ENCODE measurements around the gene ABCC2. TPM values are rescaled to one million over a fixed set of nuclear protein-coding genes. Genes with fewer than 3 reads are reported as not detected.

ABCC2 gene
- total and polyA plus RNA-seq, 2 experiments from 2014 or later: 0.45 to 2.4 TPM

DNA sequence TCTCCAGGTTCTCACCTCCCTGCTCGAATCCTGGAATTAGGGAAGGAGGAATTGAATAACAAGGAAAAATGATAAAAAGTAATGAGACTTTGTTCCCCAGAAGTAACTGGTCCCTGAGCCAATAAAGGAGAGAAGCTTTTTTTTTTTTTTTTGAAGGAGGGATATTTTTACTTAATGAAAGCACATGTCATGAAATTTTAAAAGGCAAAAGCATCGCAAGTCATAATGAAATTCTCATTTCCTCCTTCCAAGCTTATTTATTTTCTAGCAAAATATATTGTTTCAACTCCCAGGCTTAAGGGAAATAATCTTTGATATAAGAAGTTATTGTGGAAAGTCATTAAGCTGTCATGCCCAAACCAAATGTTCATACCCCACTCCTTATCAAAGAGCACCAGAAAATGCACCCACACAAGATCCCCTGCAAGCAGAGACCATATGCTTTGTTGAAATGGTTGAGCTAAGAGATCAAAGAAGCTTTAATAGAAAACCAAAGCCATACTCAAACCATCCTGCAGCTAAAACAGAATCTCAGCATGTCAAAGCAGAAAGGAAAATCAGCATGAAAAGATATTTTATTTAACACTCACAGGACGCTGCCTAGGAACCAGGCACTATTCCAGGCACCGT is 16.7 kb upstream of the ABCC2 start:
- Histone ChIP-seq H3F3A (replicated peaks; ENCODE audit: low read depth) (no peaks in the 10 kb centered on the region), H3K36me3 (ENCODE audit: insufficient read depth) (no peaks in the 10 kb centered on the region), H3K27me3 (ENCODE audit: insufficient read depth) (no peaks in the 10 kb centered on the region), H2AFZ (no peak overlapping the region), H3K4me2 (no peak overlapping the region), H3K4me3 (no peak overlapping the region), H3K4me1 (ENCODE audit: insufficient read depth) (no peaks in the 10 kb centered on the region), H3K27ac (ENCODE audit: low read depth) (no peak overlapping the region), H3K9me2 (ENCODE audit: insufficient read depth) (peaks cover 4% of the 10 kb centered on the region; the same call in 1 of the 2 replicates), H4K20me1 (replicated peaks; ENCODE audit: insufficient read depth) (no peaks in the 10 kb centered on the region; the same call in 1 of the 2 replicates), H3K79me2 (replicated peaks; ENCODE audit: insufficient read depth) (no peaks in the 10 kb centered on the region)
- DNase-seq (ENCODE audit: low spot score) (no peak), ATAC-seq (no peak)
- Mint-ChIP-seq H3K4me3 (no peak overlapping the region), H3K27me3 (ENCODE audit: insufficient read depth, low read depth, poor library complexity) (no peaks in the 10 kb centered on the region), H3K9me3 (no peaks in the 10 kb centered on the region), H3K4me1 (no peaks in the 10 kb centered on the region), H3K27ac (no peak overlapping the region), H3K36me3 (ENCODE audit: low read depth) (peaks cover 3% of the 10 kb centered on the region; the same call in 2 of the 3 replicates)
- TF ChIP-seq, protein P1, sequence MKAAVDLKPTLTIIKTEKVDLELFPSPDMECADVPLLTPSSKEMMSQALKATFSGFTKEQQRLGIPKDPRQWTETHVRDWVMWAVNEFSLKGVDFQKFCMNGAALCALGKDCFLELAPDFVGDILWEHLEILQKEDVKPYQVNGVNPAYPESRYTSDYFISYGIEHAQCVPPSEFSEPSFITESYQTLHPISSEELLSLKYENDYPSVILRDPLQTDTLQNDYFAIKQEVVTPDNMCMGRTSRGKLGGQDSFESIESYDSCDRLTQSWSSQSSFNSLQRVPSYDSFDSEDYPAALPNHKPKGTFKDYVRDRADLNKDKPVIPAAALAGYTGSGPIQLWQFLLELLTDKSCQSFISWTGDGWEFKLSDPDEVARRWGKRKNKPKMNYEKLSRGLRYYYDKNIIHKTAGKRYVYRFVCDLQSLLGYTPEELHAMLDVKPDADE (IDR thresholded peaks at IDR 0.05): no peak
- TF ChIP-seq, protein P2, sequence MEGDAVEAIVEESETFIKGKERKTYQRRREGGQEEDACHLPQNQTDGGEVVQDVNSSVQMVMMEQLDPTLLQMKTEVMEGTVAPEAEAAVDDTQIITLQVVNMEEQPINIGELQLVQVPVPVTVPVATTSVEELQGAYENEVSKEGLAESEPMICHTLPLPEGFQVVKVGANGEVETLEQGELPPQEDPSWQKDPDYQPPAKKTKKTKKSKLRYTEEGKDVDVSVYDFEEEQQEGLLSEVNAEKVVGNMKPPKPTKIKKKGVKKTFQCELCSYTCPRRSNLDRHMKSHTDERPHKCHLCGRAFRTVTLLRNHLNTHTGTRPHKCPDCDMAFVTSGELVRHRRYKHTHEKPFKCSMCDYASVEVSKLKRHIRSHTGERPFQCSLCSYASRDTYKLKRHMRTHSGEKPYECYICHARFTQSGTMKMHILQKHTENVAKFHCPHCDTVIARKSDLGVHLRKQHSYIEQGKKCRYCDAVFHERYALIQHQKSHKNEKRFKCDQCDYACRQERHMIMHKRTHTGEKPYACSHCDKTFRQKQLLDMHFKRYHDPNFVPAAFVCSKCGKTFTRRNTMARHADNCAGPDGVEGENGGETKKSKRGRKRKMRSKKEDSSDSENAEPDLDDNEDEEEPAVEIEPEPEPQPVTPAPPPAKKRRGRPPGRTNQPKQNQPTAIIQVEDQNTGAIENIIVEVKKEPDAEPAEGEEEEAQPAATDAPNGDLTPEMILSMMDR (conservative IDR thresholded peaks at IDR 0.05; ENCODE audit: low read depth in 2 of 2): no peak
- TF ChIP-seq ZNF331 (CRISPR knock-in tag; IDR thresholded peaks at IDR 0.05; ENCODE audit: low read depth) (no peak), JUNB (IDR thresholded peaks at IDR 0.05; ENCODE audit: unreplicated experiment) (no peak), POLR2AphosphoS5 (IDR thresholded peaks at IDR 0.05; ENCODE audit: low read depth) (no peak), NANOG (IDR thresholded peaks at IDR 0.05; ENCODE audit: borderline replicate concordance) (no peak), CREB1 (CRISPR knock-in tag; IDR thresholded peaks at IDR 0.05; ENCODE audit: low read depth) (no peak), ZNF114 (CRISPR knock-in tag; IDR thresholded peaks at IDR 0.05) (no peak), STAT1 (IDR thresholded peaks at IDR 0.05; ENCODE audit: unreplicated experiment) (no peak), EZH2 (IDR thresholded peaks at IDR 0.05; ENCODE audit: low read depth, unreplicated experiment) (no peak), EZH2phosphoT487 (IDR thresholded peaks at IDR 0.05; ENCODE audit: unreplicated experiment) (no peak)
- TF ChIP-seq, protein P3, sequence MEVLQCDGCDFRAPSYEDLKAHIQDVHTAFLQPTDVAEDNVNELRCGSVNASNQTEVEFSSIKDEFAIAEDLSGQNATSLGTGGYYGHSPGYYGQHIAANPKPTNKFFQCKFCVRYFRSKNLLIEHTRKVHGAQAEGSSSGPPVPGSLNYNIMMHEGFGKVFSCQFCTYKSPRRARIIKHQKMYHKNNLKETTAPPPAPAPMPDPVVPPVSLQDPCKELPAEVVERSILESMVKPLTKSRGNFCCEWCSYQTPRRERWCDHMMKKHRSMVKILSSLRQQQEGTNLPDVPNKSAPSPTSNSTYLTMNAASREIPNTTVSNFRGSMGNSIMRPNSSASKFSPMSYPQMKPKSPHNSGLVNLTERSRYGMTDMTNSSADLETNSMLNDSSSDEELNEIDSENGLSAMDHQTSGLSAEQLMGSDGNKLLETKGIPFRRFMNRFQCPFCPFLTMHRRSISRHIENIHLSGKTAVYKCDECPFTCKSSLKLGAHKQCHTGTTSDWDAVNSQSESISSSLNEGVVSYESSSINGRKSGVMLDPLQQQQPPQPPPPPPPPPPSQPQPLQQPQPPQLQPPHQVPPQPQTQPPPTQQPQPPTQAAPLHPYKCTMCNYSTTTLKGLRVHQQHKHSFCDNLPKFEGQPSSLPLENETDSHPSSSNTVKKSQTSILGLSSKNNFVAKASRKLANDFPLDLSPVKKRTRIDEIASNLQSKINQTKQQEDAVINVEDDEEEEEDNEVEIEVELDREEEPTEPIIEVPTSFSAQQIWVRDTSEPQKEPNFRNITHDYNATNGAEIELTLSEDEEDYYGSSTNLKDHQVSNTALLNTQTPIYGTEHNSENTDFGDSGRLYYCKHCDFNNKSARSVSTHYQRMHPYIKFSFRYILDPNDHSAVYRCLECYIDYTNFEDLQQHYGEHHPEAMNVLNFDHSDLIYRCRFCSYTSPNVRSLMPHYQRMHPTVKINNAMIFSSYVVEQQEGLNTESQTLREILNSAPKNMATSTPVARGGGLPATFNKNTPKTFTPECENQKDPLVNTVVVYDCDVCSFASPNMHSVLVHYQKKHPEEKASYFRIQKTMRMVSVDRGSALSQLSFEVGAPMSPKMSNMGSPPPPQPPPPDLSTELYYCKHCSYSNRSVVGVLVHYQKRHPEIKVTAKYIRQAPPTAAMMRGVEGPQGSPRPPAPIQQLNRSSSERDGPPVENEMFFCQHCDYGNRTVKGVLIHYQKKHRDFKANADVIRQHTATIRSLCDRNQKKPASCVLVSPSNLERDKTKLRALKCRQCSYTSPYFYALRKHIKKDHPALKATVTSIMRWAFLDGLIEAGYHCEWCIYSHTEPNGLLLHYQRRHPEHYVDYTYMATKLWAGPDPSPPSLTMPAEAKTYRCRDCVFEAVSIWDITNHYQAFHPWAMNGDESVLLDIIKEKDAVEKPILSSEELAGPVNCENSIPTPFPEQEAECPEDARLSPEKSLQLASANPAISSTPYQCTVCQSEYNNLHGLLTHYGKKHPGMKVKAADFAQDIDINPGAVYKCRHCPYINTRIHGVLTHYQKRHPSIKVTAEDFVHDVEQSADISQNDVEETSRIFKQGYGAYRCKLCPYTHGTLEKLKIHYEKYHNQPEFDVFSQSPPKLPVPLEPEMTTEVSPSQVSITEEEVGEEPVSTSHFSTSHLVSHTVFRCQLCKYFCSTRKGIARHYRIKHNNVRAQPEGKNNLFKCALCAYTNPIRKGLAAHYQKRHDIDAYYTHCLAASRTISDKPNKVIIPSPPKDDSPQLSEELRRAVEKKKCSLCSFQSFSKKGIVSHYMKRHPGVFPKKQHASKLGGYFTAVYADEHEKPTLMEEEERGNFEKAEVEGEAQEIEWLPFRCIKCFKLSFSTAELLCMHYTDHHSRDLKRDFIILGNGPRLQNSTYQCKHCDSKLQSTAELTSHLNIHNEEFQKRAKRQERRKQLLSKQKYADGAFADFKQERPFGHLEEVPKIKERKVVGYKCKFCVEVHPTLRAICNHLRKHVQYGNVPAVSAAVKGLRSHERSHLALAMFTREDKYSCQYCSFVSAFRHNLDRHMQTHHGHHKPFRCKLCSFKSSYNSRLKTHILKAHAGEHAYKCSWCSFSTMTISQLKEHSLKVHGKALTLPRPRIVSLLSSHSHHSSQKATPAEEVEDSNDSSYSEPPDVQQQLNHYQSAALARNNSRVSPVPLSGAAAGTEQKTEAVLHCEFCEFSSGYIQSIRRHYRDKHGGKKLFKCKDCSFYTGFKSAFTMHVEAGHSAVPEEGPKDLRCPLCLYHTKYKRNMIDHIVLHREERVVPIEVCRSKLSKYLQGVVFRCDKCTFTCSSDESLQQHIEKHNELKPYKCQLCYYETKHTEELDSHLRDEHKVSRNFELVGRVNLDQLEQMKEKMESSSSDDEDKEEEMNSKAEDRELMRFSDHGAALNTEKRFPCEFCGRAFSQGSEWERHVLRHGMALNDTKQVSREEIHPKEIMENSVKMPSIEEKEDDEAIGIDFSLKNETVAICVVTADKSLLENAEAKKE (CRISPR knock-in tag; IDR thresholded peaks at IDR 0.05): no peak
- TF ChIP-seq, protein P4, sequence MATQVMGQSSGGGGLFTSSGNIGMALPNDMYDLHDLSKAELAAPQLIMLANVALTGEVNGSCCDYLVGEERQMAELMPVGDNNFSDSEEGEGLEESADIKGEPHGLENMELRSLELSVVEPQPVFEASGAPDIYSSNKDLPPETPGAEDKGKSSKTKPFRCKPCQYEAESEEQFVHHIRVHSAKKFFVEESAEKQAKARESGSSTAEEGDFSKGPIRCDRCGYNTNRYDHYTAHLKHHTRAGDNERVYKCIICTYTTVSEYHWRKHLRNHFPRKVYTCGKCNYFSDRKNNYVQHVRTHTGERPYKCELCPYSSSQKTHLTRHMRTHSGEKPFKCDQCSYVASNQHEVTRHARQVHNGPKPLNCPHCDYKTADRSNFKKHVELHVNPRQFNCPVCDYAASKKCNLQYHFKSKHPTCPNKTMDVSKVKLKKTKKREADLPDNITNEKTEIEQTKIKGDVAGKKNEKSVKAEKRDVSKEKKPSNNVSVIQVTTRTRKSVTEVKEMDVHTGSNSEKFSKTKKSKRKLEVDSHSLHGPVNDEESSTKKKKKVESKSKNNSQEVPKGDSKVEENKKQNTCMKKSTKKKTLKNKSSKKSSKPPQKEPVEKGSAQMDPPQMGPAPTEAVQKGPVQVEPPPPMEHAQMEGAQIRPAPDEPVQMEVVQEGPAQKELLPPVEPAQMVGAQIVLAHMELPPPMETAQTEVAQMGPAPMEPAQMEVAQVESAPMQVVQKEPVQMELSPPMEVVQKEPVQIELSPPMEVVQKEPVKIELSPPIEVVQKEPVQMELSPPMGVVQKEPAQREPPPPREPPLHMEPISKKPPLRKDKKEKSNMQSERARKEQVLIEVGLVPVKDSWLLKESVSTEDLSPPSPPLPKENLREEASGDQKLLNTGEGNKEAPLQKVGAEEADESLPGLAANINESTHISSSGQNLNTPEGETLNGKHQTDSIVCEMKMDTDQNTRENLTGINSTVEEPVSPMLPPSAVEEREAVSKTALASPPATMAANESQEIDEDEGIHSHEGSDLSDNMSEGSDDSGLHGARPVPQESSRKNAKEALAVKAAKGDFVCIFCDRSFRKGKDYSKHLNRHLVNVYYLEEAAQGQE (IDR thresholded peaks at IDR 0.05; ENCODE audit: unreplicated experiment): no peak

Data from GM23338 (cell line).